Endothelial cell of umbilical vein (primary cell): Measurements from ENCODE around the gene ADCY9. TPM values are rescaled to one million over a fixed set of nuclear protein-coding genes. Genes with fewer than 3 reads are reported as not detected.

Experiments
- BruUV-seq: library from RNA; stranded (reverse); fragments of 400-500 nt; replicated peaks from 2 replicates; lab custom pipeline; 2021; lab: Mats Ljungman, UMichigan
- CTCF ChIA-PET: fragments of 300-600, 350-600 bp; sonication (Branson Sonifier 250); formaldehyde crosslinking; loops from one replicate; lab custom pipeline; 2021; ENCODE audit warnings: antibody characterized with exemption, inconsistent platforms; lab: Charles Lee
- POLR2A ChIA-PET: fragments of 300-600, 350-600 bp; sonication (Branson Sonifier 250); formaldehyde crosslinking; loops from one replicate; lab custom pipeline; 2021; ENCODE audit warnings: antibody characterized with exemption, inconsistent platforms; lab: Charles Lee
- DNase-seq: peaks from one replicate; pipeline ENCODE4 v3.0.0-alpha.2; 2011; ENCODE audit warnings: low read depth, low spot score
- FAIRE-seq: peaks from 2 replicates; lab custom pipeline; 2011; peaks lifted over from hg19 to GRCh38; lab: Jason Lieb, UNC
- H2AFZ ChIP-seq: 2 replicates; pipeline ENCODE4 v1.6.0; 2012; ENCODE audit warnings: low read depth, low read length, control low read depth, inconsistent platforms
- H3K27ac ChIP-seq: 2 replicates; pipeline ENCODE4 v1.5.1; 2011; ENCODE audit warnings: low read depth, mild to moderate bottlenecking, control low read depth, low read length, moderate library complexity; ENCODE audit not compliant: insufficient read depth
- H3K27me3 ChIP-seq, 2 experiments: 2 replicates each; pipeline versions ENCODE4 v1.6.0 to v1.6.1; 2011; ENCODE audit warnings: low read length in 2 of 2, mixed read lengths in 1 of 2; ENCODE audit not compliant: control insufficient read depth in 2 of 2, insufficient read depth in 2 of 2
- H3K36me3 ChIP-seq, 2 experiments: 2 replicates in 1 of 2; 3 replicates in 1 of 2; pipeline ENCODE4 v1.5.1; 2011; ENCODE audit warnings: low read length in 2 of 2, mild to moderate bottlenecking in 1 of 2, moderate library complexity in 1 of 2; ENCODE audit not compliant: control insufficient read depth in 2 of 2, insufficient read depth in 2 of 2; ENCODE audit errors: extremely low read depth in 1 of 2
- H3K4me1 ChIP-seq: 3 replicates; pipeline ENCODE4 v1.5.1; 2011; ENCODE audit warnings: mild to moderate bottlenecking, low read length; ENCODE audit not compliant: control insufficient read depth, insufficient read depth; ENCODE audit errors: extremely low read depth
- H3K4me2 ChIP-seq: 2 replicates; pipeline ENCODE4 v1.6.1; 2011; ENCODE audit warnings: low read length, control low read depth, mixed read lengths; ENCODE audit not compliant: insufficient read depth
- H3K4me3 ChIP-seq, 3 experiments: fragments of 200-600 bp in 1 of 3; sonication (generic), shearing (Covaris generic) in 1 of 3; replicated peaks in 1 of 3; 2 replicates each; pipeline ENCODE4 v1.5.1; 2011 to 2016; ENCODE audit warnings: control low read depth in 3 of 3, low read length in 3 of 3, mild to moderate bottlenecking in 2 of 3, inconsistent platforms in 1 of 3, low read depth in 1 of 3, moderate library complexity in 1 of 3; ENCODE audit not compliant: insufficient read depth in 1 of 3
- H3K79me2 ChIP-seq: 2 replicates; pipeline ENCODE4 v1.6.0; 2012; ENCODE audit warnings: low read length, inconsistent platforms; ENCODE audit not compliant: control insufficient read depth, insufficient read depth
- H3K9ac ChIP-seq: replicated peaks from 2 replicates; pipeline ENCODE3; 2011; ENCODE audit warnings: low read length, control low read depth; ENCODE audit not compliant: insufficient read depth; ENCODE audit errors: extremely low read depth
- H3K9me1 ChIP-seq: replicated peaks from 3 replicates; pipeline ENCODE4 v1.6.0; 2011; ENCODE audit warnings: mild to moderate bottlenecking, low read length; ENCODE audit not compliant: control insufficient read depth, insufficient read depth; ENCODE audit errors: extremely low read depth
- H3K9me3 ChIP-seq: replicated peaks from 2 replicates; pipeline ENCODE4 v1.5.1; 2012; ENCODE audit warnings: low read length, inconsistent platforms; ENCODE audit not compliant: control insufficient read depth, insufficient read depth
- H4K20me1 ChIP-seq: replicated peaks from 2 replicates; pipeline ENCODE3; 2011; ENCODE audit warnings: mild to moderate bottlenecking, low read length; ENCODE audit not compliant: control insufficient read depth, insufficient read depth; ENCODE audit errors: extremely low read depth
- EZH2 ChIP-seq: IDR thresholded peaks from 2 replicates; pipeline ENCODE4 v1.6.1; 2012; ENCODE audit warnings: borderline replicate concordance, low read depth, mild to moderate bottlenecking, moderate library complexity, low read length, inconsistent platforms; ENCODE audit not compliant: severe bottlenecking
- FOS ChIP-seq: IDR thresholded peaks from 2 replicates; pipeline ENCODE4 v1.6.1; 2011; ENCODE audit warnings: mild to moderate bottlenecking, low read length, moderate library complexity, borderline replicate concordance; ENCODE audit not compliant: insufficient read depth
- GATA2 ChIP-seq: IDR thresholded peaks from 2 replicates; pipeline ENCODE4 v1.7.0; 2011; ENCODE audit warnings: low read depth, mild to moderate bottlenecking, moderate library complexity, mixed read lengths, low read length; ENCODE audit not compliant: insufficient read length, insufficient read depth
- JUN ChIP-seq: IDR thresholded peaks from 2 replicates; pipeline ENCODE4 v1.6.1; 2011; ENCODE audit warnings: borderline replicate concordance, low read depth; ENCODE audit not compliant: insufficient read length, insufficient read depth
- MYC ChIP-seq: IDR thresholded peaks from one replicate; pipeline ENCODE4 v1.6.1; 2011; ENCODE audit warnings: mild to moderate bottlenecking, low read depth, low read length
- POLR2A ChIP-seq: IDR thresholded peaks from 2 replicates; pipeline ENCODE4 v1.6.1; 2012; ENCODE audit warnings: low read depth, mild to moderate bottlenecking, control low read depth, low read length
- POLR2AphosphoS5 ChIP-seq: IDR thresholded peaks from 2 replicates; pipeline ENCODE4 v1.6.1; 2012; ENCODE audit warnings: low read depth, mild to moderate bottlenecking, control low read depth, low read length, moderate library complexity; ENCODE audit not compliant: insufficient read depth
- dilution Hi-C: fragments of 300-500 bp; cut with MboI; formaldehyde crosslinking; loops from one replicate; pipeline ENCODE4 v1.15.0; 2019; ENCODE audit warnings: low sequenced_read_pairs; ENCODE audit not compliant: extremely low pct_ligation_motif_present
- intact Hi-C: fragments of 100-400 bp; cut with micrococcal nuclease; formaldehyde crosslinking; loops from one replicate; pipeline ENCODE4 v1.10.0; 2022
- polyA plus RNA-seq, 4 experiments: library from polyadenylated mRNA; depleted of rRNA in 3 of 4; stranded (reverse) in 3 of 4; unstranded in 1 of 4; fragments of >200 nt; gene quantifications; 2 replicates each; pipeline versions ENCODE4 v1.2.1 to v1.2.3, GENCODE V29; 2011 to 2012; ENCODE audit warnings: missing spikeins in 1 of 4
- total RNA-seq: library from RNA; stranded (reverse); gene quantifications from 2 replicates; pipeline ENCODE4 v1.2.3, GENCODE V29; 2021
- TF ChIP-seq, protein P1 (sequence below), 2 donors: IDR thresholded peaks; 1 replicate in 1 of 2; 2 replicates in 1 of 2; pipeline ENCODE4 v1.5.1; 2011; ENCODE audit warnings: low read length in 2 of 2, mild to moderate bottlenecking in 2 of 2, moderate library complexity in 2 of 2, control low read depth in 1 of 2, inconsistent platforms in 1 of 2, low read depth in 1 of 2; ENCODE audit not compliant: insufficient read depth in 1 of 2; ENCODE audit errors: extremely low read depth in 1 of 2
- TF ChIP-seq, protein P2 (sequence below): IDR thresholded peaks from 2 replicates; pipeline ENCODE4 v1.6.1; 2011; ENCODE audit not compliant: insufficient read depth, insufficient read length

Gene ADCY9
- total and polyA plus RNA-seq, 2 donors (not counting 3 experiments of a cell fraction or from before 2014, with no cell fraction given): 6.8 to 14.0 TPM

DNA sequence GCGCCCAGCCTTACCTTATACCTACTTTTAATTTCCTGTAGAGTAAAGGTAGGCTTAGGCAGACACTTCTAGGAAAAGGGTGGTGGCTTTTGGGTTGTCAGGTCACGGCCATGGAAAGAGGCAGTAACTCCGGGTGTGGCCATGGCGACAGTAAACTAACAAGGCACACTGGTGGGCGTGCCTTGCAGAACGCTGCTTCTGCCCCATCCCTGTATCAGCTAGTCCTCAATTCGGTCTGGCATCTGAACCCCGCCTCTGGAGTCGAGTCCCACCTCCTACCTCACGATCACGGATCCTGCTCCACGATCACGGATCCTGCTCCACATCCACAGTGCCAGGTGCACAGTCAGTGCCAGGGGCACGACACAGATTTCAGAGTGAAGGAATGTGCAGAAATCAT lies 5.6 kb downstream of the ADCY9 start:
- intact Hi-C loops: loop anchor here (5.0 kb wide), 1 partner anchor 98 kb away; no protein-coding TSS in a partner anchor

More for the DNA sequence above, 5.6 kb downstream of the ADCY9 start:
- no peak overlapping the region for H3K4me3 ChIP-seq
- no peak for DNase-seq
- POLR2A ChIA-PET: no interaction called here
- H2AFZ ChIP-seq: no peak overlapping the region
- dilution Hi-C loops: no loop called here
- no peaks in the 10 kb centered on the region for H3K9me3 ChIP-seq
- no peaks in the 10 kb centered on the region for H3K36me3 ChIP-seq
- no TSS peak for BruUV-seq
- no peak for TF ChIP-seq JUN
- no peak for TF ChIP-seq POLR2A
- TF ChIP-seq, protein P1, sequence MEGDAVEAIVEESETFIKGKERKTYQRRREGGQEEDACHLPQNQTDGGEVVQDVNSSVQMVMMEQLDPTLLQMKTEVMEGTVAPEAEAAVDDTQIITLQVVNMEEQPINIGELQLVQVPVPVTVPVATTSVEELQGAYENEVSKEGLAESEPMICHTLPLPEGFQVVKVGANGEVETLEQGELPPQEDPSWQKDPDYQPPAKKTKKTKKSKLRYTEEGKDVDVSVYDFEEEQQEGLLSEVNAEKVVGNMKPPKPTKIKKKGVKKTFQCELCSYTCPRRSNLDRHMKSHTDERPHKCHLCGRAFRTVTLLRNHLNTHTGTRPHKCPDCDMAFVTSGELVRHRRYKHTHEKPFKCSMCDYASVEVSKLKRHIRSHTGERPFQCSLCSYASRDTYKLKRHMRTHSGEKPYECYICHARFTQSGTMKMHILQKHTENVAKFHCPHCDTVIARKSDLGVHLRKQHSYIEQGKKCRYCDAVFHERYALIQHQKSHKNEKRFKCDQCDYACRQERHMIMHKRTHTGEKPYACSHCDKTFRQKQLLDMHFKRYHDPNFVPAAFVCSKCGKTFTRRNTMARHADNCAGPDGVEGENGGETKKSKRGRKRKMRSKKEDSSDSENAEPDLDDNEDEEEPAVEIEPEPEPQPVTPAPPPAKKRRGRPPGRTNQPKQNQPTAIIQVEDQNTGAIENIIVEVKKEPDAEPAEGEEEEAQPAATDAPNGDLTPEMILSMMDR (IDR thresholded peaks at IDR 0.05; ENCODE audit: extremely low read depth in 1 of 2, insufficient read depth in 1 of 2, low read depth in 1 of 2, low read length in 2 of 2): no peak
- TF ChIP-seq MYC: no peak
- TF ChIP-seq POLR2AphosphoS5: no peak
- no peak for TF ChIP-seq FOS
- TF ChIP-seq, protein P2, sequence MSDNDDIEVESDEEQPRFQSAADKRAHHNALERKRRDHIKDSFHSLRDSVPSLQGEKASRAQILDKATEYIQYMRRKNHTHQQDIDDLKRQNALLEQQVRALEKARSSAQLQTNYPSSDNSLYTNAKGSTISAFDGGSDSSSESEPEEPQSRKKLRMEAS: no peak
- no peak for TF ChIP-seq EZH2
- TF ChIP-seq GATA2: no peak
- H3K27me3 ChIP-seq: no peaks in the 10 kb centered on the region
- FAIRE-seq: no peak
- no peaks in the 10 kb centered on the region for H4K20me1 ChIP-seq
- H3K9ac ChIP-seq: no peak overlapping the region
- H3K4me2 ChIP-seq: no peak overlapping the region
- no peaks in the 10 kb centered on the region for H3K79me2 ChIP-seq
- no peak overlapping the region for H3K27ac ChIP-seq
- H3K9me1 ChIP-seq: no peaks in the 10 kb centered on the region
- CTCF ChIA-PET: interaction anchor here (1.1 to 5.7 kb wide), 4 partner anchors 10 to 143 kb away, joined by 4 to 33 read pairs (median 12); no protein-coding TSS in a partner anchor
- peaks cover 12% of the 10 kb centered on the region for H3K4me1 ChIP-seq
